H1 (cell line): ENCODE data around the gene WWP2. TPM values are rescaled to one million over a fixed set of nuclear protein-coding genes. Genes with fewer than 3 reads are reported as not detected.

Source experiments
- ATF2 ChIP-seq: IDR thresholded peaks from 2 replicates; pipeline ENCODE4 v1.6.1; 2012; ENCODE audit warnings: low read length, inconsistent platforms
- polyA plus RNA-seq, 7 experiments: library from polyadenylated mRNA; depleted of rRNA in 3 of 7; stranded (reverse) in 5 of 7; unstranded in 2 of 7; fragments of >200 nt in 5 of 7; fragments of 200-250 nt in 2 of 7; gene quantifications; 1 replicate in 5 of 7; 2 replicates in 1 of 7; 4 replicates in 1 of 7; pipeline versions ENCODE4 v1.2.1 to v1.2.3, GENCODE V29; 2011 to 2013; ENCODE audit warnings: missing spikeins in 2 of 7, mixed read lengths in 2 of 7
- total RNA-seq: library from RNA; stranded (reverse); fragmentation: NEBNext Ultra II Directional; extraction: Animal tissue kit (Norgen Biotek cat#: 25700); gene quantifications from 2 replicates; pipeline ENCODE4 v1.2.1, GENCODE V29; 2021

The WWP2 gene
- total and polyA plus RNA-seq, 2 of the 8 experiments (the other 6 are each of a cell fraction or from before 2014, with no cell fraction given): 14.1 to 42.2 TPM

DNA sequence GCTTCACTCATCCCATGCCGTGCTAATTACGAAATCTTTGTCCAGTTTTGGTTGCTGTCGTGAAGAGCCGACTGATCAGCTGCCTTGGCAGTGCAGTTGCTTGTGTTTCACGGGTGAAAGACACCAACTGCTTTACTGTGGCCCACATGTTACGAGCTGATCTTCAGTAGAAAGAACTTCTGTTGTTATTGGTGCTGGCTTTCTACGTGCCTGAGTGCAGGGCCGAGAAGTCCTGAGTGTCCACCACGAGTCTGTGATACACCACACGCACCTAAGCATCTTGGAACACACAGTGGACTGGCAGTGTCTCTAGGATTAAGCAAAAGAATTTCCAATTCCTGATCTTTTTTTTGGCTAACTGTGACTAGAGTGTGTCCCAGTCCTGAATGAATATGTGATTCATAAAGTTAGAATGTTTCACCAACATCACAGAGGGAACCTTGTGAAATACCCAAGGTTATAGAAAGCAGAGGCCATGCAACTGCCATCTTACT is 118.6 kb downstream of the WWP2 start (continued):
- TF ChIP-seq ATF2: no peak
